Measurements from ENCODE around the gene PTEN. TPM values are rescaled to one million over a fixed set of nuclear protein-coding genes. Genes with fewer than 3 reads are reported as not detected.
"Not testable (repeated sequence)": the region's sequence is repeated elsewhere in the genome, so short reads cannot be mapped to it uniquely, and the experiment has no call there.

The PTEN gene
- total RNA-seq, 1 donor = 132 TPM

DNA sequence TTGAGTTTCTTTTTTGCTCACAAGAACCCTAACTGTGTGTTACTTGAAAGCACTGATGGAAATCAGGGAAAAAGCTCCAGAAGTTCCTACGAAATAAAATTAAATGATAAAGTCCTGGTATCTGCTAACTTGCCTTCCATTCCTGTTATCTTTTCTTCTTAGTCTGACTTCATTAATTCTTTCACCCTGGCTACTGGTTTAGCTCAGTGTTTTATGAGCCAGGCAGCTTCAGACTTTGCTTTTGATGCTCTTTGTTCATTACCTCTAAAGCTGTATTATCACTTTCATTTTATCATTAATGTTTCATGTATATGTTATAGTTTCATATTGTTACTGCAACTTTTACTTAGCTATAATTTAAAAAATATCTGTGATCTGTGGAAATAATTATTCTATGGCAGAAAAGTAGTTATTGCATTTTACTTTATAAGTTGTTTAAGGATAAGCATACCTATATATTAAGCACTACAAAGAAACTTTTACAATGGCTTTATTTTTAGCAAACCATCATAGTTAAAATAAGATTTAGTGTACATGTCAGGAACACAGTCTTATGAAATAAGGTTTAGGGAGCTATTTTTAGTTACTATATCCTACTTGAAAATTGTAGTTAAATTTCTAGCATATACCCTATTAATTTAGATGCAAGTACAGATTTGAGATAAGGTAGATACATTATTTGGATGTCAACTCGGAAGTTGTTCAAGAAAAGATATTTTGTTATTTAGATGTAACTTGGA lies 19.3 kb downstream of the PTEN start:
- DNase-seq (ENCODE audit: low read depth) = no peak
- TF ChIP-seq, protein P1, sequence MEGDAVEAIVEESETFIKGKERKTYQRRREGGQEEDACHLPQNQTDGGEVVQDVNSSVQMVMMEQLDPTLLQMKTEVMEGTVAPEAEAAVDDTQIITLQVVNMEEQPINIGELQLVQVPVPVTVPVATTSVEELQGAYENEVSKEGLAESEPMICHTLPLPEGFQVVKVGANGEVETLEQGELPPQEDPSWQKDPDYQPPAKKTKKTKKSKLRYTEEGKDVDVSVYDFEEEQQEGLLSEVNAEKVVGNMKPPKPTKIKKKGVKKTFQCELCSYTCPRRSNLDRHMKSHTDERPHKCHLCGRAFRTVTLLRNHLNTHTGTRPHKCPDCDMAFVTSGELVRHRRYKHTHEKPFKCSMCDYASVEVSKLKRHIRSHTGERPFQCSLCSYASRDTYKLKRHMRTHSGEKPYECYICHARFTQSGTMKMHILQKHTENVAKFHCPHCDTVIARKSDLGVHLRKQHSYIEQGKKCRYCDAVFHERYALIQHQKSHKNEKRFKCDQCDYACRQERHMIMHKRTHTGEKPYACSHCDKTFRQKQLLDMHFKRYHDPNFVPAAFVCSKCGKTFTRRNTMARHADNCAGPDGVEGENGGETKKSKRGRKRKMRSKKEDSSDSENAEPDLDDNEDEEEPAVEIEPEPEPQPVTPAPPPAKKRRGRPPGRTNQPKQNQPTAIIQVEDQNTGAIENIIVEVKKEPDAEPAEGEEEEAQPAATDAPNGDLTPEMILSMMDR (IDR thresholded peaks at IDR 0.05; ENCODE audit: insufficient read depth, low read length) = no peak
- no peak overlapping the region for H3K4me3 ChIP-seq (ENCODE audit: low read depth, low read length)

DNA sequence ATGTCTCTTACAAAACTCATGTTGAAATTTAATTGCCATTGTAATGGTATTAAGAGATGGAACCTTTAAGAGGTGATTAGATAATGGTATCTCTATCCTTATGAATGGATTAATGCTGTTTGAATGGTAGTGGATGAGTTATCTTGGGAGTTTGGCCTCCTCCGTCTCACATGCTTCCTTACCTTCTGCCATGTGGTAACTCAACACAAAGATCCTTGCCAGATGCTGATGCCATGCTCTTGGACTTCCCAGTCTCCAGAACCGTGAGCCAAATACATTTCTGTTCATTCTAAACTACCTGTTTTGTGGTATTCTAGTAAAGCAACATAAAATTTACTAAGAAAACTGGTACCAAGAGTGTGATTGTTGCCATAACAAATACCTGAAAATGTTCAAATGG lies 23.2 kb downstream of the PTEN start:
- TF ChIP-seq, protein P1 (IDR thresholded peaks at IDR 0.05; ENCODE audit: insufficient read depth, low read length) = no peak
- DNase-seq (ENCODE audit: low read depth) = no peak
- H3K4me3 ChIP-seq (ENCODE audit: low read depth, low read length) = no peak overlapping the region

DNA sequence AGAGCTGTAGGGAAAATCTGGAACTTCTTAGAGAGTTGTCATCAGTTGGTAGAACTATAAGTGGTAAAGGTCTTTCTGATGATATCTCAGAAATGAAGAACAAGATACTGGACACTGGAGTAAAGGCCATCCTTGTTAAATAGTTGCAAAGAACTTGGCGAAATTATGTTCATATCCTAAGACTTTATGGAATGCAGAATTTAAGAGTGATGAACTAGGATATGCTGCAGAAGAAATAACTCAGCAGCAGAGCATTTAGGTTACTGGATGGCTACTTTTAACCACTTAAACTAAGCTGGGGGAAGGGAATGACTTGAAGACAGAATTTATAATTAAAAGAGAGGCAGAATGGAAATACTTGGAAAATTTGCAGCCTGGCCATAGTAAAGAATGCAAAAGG lies 23.7 kb downstream of the PTEN start:
- DNase-seq (ENCODE audit: low read depth) = no peak
- TF ChIP-seq, protein P1 (IDR thresholded peaks at IDR 0.05; ENCODE audit: insufficient read depth, low read length) = no peak
- H3K4me3 ChIP-seq (ENCODE audit: low read depth, low read length) = no peak overlapping the region

DNA sequence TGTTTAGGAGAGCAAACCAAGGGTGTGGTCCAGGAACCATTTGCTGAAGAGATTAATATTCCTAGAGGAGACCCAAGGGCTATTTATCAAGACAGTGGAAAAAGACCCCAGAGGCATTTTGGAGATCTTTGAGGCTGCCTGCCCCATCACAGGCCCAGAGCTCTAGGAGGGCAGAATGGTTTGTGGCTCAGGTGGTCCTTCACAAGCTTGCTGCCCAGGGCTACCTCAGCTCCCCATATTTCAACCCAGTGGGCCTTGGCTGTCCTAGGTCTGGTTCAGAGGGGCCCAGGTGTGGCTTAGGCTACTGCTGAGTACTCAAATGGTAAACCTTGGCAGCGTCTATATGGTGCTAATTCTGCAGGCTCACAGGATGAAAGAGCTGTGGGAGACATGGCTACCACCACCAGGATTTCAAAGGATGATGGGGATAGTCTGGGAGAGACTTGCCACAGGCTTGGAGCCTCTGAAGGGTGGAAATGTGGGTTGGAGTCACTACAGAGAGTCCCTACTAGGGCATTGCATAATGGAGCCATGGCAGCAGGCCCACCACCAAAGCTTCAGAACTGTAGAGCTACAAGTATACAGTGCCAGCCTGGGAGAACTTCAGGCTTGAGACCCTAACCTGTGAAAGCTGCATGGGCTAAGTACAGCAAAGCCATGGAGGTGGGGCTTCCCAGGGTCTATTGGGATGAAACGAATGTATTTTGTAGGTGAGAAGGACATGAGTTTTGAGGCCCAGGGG lies 24.3 kb downstream of the PTEN start:
- no peak overlapping the region for H3K4me3 ChIP-seq (ENCODE audit: low read depth, low read length)
- DNase-seq (ENCODE audit: low read depth) = no peak
- TF ChIP-seq, protein P1 (IDR thresholded peaks at IDR 0.05; ENCODE audit: insufficient read depth, low read length) = no peak

DNA sequence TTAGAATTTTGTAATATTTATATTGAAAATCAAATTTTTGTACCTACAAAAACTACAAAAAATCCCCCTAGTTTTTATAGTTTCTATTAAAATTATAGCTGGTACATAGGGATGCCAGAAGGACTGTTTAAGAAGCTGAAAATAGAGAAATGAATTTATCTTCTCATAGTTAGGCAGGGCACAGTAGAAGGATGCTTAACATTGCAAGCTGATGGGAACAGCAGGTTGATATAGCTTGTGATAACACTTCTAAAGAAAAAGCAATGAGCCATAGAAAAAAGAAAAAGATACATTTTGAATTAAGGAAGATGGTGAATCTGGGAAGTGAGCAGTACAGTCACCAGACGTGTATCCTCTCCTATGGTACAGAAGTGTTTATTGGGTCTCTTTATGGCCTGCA lies 32.0 kb downstream of the PTEN start:
- TF ChIP-seq, protein P1 (IDR thresholded peaks at IDR 0.05; ENCODE audit: insufficient read depth, low read length) = no peak
- H3K4me3 ChIP-seq (ENCODE audit: low read depth, low read length) = no peak overlapping the region
- DNase-seq (ENCODE audit: low read depth) = no peak

GRCh38 chr10:87896216-87896615 lies 32.8 kb downstream of the PTEN start:
- no peak for DNase-seq (ENCODE audit: low read depth)
- TF ChIP-seq, protein P1 (IDR thresholded peaks at IDR 0.05; ENCODE audit: insufficient read depth, low read length) = no peak
- H3K4me3 ChIP-seq (ENCODE audit: low read depth, low read length) = no peak overlapping the region

DNA sequence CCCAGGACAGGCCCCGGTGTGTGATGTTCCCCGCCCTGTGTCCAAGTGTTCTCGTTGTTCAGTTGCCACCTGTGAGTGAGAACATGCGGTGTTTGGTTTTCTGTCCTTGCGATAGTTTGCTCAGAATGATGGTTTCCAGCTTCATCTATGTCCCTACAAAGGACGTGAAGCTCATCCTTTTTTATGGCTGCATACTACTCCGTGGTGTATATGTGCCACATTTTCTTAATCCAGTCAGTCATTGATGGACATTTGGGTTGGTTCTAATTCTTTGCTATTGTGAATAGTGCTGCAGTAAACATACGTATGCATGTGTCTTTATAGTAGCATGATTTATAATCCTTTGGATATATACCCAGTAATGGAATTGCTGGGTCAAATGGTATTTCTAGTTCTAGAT lies 34.5 kb downstream of the PTEN start:
- H3K4me3 ChIP-seq (ENCODE audit: low read depth, low read length); DNase-seq (ENCODE audit: low read depth): not testable (repeated sequence)

- not testable (repeated sequence) for H3K4me3 ChIP-seq (ENCODE audit: low read depth, low read length); DNase-seq (ENCODE audit: low read depth)
Observed at GRCh38 chr10:87903396-87903795, 40.0 kb downstream of the PTEN start.
